GM19043 (cell line): ENCODE data around the gene MYO5B.

Experiments used
- ATAC-seq: cut with Tn5 transposase; IDR thresholded peaks from one replicate; pipeline ENCODE4 v1.9.1; 2021; ENCODE audit warnings: low read depth; ENCODE audit not compliant: unreplicated experiment

The MYO5B gene

GRCh38 chr18:50154420-50154819 lies 40.5 kb downstream of the MYO5B start:
- ATAC-seq, result no peak

- no peak for ATAC-seq
Measured at GRCh38 chr18:50152900-50153299, 42.0 kb downstream of the MYO5B start.

GRCh38 chr18:50151926-50152325 lies 43.0 kb downstream of the MYO5B start:
- no peak for ATAC-seq

- ATAC-seq, result no peak
Measured at GRCh38 chr18:50144540-50144939, 50.4 kb downstream of the MYO5B start.

GRCh38 chr18:50143886-50144285 lies 51.1 kb downstream of the MYO5B start:
- no peak for ATAC-seq

DNA sequence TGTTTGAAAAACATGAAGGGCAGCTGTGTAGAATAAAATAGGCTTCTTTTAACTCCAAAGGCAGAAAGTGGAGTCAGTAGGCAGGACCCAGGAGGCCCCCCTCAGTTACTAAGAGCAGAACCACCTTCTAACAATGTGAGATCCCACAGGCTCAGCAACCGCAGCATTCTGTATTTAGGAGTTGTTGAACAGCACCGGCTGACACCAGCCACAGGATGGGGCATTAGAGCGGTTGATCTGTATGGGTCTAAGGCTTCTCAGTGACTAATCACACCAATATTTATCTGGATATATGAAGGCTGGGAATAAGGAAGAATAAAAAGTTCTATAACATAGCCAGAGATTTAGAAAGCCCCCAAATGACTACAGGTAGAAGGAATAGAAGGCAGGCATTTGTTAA lies 51.7 kb downstream of the MYO5B start:
- no peak for ATAC-seq

- no peak for ATAC-seq
Measured at GRCh38 chr18:50142441-50143120, 52.4 kb downstream of the MYO5B start.

DNA sequence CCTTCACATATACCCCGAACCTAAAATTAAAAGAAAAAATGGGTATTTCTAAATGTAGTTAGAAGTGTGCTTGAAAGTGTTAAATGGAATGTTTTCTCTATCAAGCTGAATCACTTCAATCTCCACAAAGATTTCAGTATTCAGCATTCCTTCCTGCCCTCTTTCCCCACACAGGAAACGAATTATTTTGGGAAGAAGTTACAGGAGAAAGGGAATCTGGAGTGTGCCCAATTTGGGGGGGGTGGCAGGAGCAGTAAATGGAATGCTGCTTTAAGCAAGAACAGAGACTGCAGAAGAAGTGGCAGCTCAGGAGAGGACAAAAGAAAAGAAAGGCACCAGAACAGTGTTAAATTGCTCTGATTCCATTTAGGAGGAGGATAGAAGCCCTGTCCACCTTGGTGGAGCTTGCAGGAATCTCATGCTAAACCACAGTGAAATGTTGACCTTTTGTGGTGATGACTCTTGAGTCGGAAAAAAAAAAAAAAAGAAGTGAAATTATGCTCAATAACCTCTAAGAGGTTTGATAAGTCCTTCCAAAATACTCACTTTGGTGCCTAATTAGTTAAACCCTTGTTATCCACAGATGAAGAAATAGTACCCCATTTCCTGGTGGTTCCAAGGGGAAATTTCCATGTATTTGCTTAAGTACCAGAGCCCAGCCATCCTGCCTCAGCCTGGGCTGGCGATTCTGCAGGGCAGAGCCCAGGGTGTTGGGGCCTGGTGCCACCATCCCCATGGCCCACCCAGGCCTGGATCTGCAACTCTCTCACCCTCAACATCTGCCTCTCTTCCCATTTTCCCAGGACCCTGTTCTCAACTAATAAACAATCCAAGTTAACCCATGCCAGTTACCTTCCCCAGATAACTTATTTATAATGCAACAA lies 56.5 kb downstream of the MYO5B start:
- no peak for ATAC-seq

DNA sequence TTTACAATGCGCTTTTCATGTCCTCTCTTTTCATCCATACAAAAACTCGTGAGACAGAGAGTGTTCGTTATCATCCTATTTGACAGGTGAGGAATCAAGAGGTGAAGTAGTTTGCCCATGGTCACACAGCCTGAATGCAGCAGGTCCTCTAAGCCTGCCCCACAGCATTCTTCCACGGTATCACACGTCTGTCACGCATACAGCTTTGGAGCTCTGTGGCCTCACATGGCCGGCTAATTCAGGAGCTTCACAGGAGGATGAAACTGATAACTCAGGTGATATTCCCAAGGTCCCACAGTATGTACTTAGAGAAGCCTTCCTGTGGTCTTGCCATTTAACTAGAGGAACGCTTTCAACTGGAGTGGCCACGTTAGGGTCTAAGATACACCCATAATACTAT lies 59.0 kb downstream of the MYO5B start:
- ATAC-seq, result no peak

DNA sequence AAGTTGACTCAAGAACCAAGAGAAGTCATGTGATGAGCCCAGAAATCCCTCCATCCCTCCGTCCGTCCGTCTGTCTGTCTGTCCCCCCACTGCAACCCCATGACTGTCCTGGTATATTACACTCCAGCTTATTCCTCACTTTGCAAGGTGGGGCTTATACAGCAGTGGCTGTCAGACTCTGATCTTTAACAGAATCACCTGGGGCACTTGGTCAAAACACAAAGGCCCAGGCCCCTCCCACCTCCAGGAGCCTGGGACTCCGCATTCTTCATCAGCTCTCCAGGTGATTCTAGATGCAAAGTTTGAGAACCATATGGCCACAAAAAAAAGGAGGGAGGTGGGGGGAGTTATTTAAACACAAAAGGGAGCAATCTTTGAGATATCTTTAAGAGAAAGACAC lies 61.4 kb downstream of the MYO5B start:
- ATAC-seq, result no peak

DNA sequence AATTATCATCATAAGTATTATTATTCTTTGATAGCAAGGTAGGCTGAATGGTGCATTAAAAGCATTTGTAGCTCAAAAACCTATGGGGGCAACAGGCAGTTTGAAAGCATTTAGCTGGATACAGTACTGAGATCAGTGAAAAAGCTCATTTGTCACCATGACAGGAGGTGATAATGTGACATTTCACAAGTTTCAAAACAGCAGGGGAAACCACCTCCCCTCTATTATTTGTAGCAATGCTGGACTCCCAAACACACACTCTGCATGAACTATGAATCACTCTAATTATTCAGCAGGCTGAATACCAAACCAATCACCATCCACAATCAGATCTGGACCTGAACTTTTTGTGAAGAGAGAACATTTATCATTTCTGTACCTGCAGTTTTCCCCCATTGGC lies 63.4 kb downstream of the MYO5B start:
- no peak for ATAC-seq

DNA sequence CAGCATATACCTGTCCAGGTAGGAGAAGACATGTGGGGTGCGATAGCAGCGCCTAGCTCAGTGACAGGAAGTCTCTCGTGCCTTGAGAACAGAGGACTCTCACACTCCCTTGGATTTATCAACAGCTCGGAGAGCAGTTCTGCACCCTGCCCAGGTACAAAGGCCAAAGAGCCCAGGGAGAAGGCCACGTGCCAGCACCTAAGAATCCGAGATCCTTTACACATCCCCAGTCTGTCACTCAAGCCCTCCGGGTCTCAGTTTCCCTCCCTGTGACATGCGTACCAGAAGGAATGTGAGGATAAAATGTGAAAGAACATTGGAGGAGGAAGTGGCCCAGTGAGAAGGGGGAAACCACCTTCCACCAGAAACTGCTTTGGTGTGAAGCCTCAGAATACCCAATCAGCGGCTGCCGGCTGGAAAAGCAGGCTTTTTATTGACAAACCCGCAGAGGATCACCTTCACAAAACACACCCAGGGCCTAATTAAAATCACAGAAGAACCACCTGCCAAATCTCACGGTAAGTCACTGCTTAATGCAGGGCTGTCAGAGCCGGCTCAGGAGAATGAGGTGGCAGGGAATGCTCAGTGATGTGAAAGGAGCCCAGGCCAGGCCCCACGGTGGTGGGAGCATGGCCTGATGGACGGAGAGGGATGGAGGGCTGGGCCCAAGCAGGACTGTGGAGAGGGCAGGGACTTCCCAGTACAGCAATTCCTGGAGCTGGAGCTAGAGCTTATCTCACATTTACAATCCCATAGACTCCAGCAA lies 66.3 kb downstream of the MYO5B start:
- no peak for ATAC-seq

DNA sequence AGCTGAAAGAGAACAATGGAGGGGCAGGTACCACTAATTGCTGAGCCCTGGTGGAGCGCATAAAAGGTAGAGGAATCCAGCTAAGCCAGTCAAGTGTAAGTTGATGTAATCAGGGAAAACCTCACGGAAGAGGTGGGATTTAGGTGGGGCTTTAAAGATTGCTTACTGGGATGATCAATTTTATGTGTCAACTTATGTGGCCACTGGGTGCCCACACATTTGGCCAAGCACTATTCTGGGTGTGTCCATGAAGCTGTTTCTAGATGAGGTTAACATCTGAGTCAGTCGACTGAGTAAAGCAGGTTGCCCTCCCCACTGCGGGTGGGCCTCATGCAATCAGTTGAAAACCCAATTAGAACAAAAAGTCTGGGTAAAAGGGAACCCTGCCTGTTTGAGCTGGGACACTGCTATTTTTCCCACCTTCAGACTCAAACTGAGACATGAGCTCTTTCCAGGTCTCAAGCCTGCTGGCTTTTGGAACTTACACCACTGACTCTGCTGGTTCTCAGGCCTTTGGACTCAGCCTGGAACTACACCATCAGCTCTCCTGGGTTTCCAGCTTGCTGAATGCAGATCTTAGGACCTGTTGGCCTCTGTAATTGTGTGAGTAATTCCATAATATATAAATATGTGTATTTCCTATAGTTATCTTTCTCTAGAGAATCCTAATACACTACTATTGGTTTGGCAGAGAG lies 67.3 kb downstream of the MYO5B start:
- ATAC-seq, result no peak

DNA sequence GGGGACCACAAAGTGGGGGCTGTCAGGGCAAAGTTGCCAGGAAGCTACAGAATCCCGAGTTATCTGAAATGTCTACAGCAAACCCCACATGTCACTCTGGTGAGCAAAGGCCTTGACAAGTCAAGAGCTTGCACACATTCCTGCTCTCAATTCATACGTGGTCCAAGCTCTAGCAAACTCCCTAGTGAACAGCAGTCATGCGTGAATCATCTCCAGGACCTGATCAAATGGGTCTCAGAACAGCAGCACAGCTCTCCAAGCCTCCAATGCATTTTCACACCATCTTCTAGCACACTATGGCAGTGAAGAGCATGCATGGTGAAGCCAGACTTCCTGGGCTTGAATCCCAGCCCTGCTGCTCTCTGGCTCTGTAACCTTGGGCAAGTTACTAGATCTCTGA lies 68.5 kb downstream of the MYO5B start:
- no peak for ATAC-seq

DNA sequence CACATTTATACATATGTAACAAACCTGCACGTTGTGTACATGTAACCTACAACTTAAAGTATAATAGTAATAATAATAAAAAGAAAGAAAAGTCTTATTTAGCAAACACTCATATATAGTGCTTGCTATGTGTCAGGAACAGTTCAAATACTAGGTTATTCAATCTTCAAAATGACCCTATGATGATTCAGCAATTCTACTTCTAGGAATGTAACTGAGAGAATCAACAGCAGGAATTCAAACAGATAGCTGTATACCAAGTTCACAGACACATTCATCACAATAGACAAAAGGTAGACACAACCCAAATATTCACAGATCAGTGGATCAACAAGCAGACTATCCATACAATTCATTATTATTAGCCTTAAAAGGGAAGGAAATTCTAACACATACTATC lies 69.5 kb downstream of the MYO5B start:
- no peak for ATAC-seq

DNA sequence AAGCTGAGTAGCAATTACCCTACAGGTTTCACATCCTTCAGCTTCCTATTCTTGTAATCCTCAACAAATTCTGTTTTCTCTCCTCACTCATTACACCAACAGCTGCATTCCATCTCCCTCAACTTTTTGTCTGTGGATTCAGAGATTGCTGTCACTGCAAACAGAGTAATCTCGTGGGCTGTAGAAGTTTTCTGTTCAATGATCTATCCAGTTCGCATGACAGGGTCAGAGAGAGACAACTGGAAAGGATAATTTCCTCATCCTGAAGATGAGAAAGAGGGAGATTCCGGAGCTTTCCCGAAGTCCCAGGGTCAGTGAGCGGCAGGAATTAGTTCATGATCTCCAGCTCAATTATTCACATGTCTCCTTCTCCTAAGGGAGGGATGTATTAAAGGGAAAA lies 75.7 kb downstream of the MYO5B start:
- no peak for ATAC-seq

DNA sequence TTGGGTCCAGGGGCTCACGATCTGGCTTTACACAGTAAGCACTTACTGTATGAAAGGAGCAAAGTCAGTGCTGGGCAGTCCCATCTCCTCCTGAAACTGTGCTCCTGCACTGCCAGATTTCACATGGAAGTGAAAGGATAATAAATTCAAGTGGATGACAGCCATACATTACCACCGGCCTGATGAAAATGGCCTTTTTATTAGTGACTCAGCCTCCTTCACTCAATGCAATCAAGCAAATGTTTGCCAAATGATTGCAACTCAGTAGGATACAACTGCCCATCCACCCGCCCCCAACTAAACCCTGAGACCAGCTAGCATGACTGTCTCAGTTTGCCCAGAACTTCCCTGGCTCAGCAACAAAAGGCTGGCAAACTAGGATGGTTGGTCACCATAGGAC lies 77.1 kb downstream of the MYO5B start:
- ATAC-seq, result no peak

DNA sequence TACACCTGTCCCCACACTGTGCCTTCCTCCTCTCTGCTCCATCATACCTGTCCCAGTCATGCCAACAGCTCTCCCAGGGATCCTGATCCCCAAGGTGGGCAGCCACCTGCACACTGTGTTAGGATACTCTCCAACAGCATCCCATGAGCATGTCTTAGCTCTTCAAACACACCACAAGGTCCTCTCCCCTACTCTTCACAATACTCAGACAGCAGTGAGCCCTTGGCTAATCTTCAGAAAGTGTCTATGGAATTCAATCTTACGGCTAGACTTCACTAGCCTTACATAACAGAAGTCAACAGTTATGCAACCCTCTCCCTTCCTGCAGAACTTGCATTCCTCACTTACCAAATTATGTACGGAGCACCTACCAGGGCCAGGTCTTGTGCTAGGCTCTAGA lies 79.9 kb downstream of the MYO5B start:
- no peak for ATAC-seq

- ATAC-seq, result no peak
Measured at GRCh38 chr18:50114448-50114847, 80.5 kb downstream of the MYO5B start.

DNA sequence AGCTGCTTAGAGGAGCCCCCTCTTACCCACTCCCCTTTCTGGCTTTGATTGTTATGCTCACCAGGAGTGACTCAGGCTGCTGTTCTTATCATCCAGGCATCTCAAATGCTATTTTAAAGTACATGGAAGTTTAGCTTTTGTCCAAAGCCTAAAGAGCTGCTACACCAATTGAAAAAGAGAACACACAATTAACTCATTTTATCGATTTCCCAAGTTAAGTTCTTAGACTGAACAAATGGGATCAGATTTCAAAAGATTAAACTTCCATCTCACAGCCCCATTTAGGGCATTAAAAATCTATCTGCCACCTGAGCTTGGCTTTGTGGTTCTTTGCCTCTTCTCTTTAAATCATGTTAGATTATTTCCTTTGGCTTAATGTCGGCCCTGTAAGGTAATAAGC lies 81.2 kb downstream of the MYO5B start:
- ATAC-seq, result no peak

- no peak for ATAC-seq
Measured at GRCh38 chr18:50111398-50111797, 83.5 kb downstream of the MYO5B start.
